Measurements from ENCODE around the gene RAMACL. TPM values are rescaled to one million over a fixed set of nuclear protein-coding genes. Genes with fewer than 3 reads are reported as not detected.

The RAMACL gene
- total RNA-seq, 1 donor from 2014 or later, result 1.7 TPM

DNA sequence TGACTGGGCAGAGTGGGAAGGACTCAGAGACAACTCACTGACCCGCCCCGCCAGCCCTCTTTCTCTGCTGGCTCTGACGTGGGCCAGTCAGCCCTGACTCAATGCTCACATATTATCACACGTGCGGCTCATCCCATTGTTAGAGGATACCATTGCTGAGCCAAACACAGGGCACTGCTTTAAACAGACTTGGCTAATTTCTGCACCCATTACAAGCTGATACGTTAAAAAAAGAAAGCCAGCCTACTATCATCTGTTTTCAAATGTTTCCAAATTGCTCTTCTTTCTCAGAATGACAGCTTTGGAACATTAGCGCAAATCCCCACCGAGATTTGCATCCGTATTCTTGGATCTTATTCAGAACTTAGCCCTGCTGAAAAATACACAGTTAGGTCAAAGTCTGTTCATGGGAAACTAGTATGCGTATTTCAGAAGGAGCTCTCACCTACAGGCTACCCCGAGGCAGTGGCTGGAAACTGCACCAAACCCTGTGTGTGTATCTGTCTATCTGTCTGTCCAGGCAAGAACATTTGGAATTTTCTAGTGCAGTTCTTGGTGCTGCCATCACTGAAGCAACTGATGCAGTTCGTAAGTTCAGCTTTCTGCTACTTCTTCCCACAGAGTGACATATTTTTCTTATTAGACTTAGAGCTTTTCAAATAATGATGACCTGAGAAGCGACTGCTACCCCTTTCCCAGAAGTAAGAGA, 32.8 kb downstream of the RAMACL start:
- no peak overlapping the region for H3K4me3 Mint-ChIP-seq (ENCODE audit: low read depth)
- no peak overlapping the region for H3K27ac Mint-ChIP-seq
- no peaks in the 10 kb centered on the region for H3K9me3 Mint-ChIP-seq (ENCODE audit: low read depth)
- TF ChIP-seq CTCF (IDR thresholded peaks at IDR 0.05; ENCODE audit: unreplicated experiment), result no peak
- H3K27me3 Mint-ChIP-seq, result no peaks in the 10 kb centered on the region
- no peak for DNase-seq (ENCODE audit: low spot score, unreplicated experiment)
- H3K4me1 Mint-ChIP-seq (ENCODE audit: low read depth), result peaks cover 8% of the 10 kb centered on the region
- peaks cover 10% of the 10 kb centered on the region for H3K36me3 Mint-ChIP-seq (ENCODE audit: insufficient read depth)

GRCh38 chr6:166552600-166552999, 33.9 kb downstream of the RAMACL start:
- H3K4me3 Mint-ChIP-seq (ENCODE audit: low read depth), result no peak overlapping the region
- no peaks in the 10 kb centered on the region for H3K27me3 Mint-ChIP-seq
- no peaks in the 10 kb centered on the region for H3K9me3 Mint-ChIP-seq (ENCODE audit: low read depth)
- H3K4me1 Mint-ChIP-seq (ENCODE audit: low read depth), result peaks cover 8% of the 10 kb centered on the region
- H3K36me3 Mint-ChIP-seq (ENCODE audit: insufficient read depth), result peaks cover 10% of the 10 kb centered on the region
- no peak for TF ChIP-seq CTCF (IDR thresholded peaks at IDR 0.05; ENCODE audit: unreplicated experiment)
- H3K27ac Mint-ChIP-seq, result no peak overlapping the region
- DNase-seq (ENCODE audit: low spot score, unreplicated experiment), result no peak

DNA sequence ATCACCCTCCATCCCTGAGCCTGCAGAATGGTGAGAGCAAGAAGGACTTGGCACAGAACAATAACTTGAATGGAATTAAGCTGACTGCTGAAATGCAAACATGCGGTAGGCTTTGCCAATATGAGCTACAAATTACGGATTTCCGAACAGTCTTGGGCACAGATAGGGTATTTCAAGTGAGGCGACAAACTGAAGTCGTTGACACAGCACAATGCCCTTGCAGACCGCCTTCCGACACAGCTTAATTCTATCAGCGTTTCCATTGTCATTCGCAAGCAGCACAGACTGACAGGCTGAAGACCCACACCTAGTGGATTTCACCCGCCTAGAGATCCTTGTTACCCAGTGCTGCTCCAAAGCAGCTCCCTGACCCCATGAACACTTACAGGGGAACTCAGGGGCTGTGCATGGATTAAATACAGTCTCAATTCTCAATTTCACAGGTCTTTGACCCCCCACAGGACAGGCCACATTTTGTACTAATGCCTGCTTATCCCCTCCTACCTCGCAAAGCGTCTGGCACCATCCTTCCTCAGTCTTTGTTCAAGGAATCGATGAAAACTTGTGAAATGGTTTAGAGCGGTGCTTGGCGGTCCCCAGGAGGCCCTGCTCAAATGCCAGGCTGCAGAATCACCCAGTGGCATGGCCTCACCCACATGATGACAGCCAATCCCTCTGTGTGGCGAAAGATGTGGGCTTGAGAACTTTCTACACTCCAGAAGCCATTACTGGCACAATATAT, 34.6 kb downstream of the RAMACL start:
- Mint-ChIP-seq H3K36me3 (ENCODE audit: insufficient read depth) (peaks cover 10% of the 10 kb centered on the region), H3K27me3 (no peaks in the 10 kb centered on the region), H3K4me1 (ENCODE audit: low read depth) (peaks cover 5% of the 10 kb centered on the region), H3K9me3 (ENCODE audit: low read depth) (no peaks in the 10 kb centered on the region), H3K27ac (peak overlapping the region; percentile 82), H3K4me3 (ENCODE audit: low read depth) (no peak overlapping the region)
- TF ChIP-seq CTCF (IDR thresholded peaks at IDR 0.05; ENCODE audit: unreplicated experiment), result no peak
- DNase-seq (ENCODE audit: low spot score, unreplicated experiment), result no peak

- Mint-ChIP-seq H3K9me3 (ENCODE audit: low read depth) (no peaks in the 10 kb centered on the region), H3K27me3 (no peaks in the 10 kb centered on the region), H3K27ac (no peak overlapping the region), H3K4me3 (ENCODE audit: low read depth) (no peak overlapping the region), H3K36me3 (ENCODE audit: insufficient read depth) (peaks cover 15% of the 10 kb centered on the region), H3K4me1 (ENCODE audit: low read depth) (peaks cover 1% of the 10 kb centered on the region)
- TF ChIP-seq CTCF (IDR thresholded peaks at IDR 0.05; ENCODE audit: unreplicated experiment), result no peak
- no peak for DNase-seq (ENCODE audit: low spot score, unreplicated experiment)
Measured at GRCh38 chr6:166546653-166547052, 39.8 kb downstream of the RAMACL start.

DNA sequence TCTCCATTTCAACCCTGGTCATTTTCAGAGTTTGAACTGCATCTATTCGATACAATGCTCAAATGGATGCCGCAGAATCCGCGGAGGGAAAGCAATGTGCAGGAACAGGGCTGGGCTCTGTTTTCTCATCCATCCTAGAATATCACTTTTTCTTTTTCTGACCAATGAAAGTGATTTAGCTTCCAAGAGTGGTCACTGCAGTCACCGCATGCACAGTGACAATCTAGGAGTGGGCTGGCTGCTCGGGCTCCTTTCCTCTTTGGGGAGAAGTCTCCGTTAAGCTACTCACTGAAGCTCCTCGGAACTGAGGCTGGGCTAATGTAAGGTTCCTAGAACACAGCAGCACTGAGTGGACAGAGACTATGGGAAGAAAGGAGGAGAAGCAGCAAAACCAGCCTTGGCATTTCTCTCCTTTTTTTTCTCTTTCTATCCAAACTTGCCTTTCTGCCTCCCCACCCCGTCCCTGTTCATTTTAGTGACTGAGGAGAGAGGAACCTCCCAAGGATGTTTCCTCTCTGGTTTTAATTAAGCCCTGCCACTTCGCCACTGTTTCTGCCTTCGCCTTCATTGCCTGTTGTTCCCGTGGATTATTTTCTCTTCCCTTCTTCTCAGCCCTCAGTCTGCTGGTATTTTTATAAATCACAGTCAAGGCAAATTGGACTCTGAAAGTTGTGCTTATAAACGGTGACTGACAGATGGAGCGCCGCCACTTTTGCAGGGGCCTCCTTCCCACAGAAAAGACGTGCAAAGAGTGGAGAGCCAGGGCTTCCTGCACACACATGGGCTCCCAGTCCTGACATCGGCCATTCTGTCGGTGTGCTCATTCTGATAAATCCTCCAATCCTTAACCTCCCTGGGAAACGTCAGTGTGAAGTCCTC, 41.1 kb downstream of the RAMACL start:
- H3K4me3 Mint-ChIP-seq (ENCODE audit: low read depth), result no peak overlapping the region
- no peak for DNase-seq (ENCODE audit: low spot score, unreplicated experiment)
- peaks cover 1% of the 10 kb centered on the region for H3K4me1 Mint-ChIP-seq (ENCODE audit: low read depth)
- no peak overlapping the region for H3K27ac Mint-ChIP-seq
- peaks cover 11% of the 10 kb centered on the region for H3K36me3 Mint-ChIP-seq (ENCODE audit: insufficient read depth)
- H3K9me3 Mint-ChIP-seq (ENCODE audit: low read depth), result no peaks in the 10 kb centered on the region
- TF ChIP-seq CTCF (IDR thresholded peaks at IDR 0.05; ENCODE audit: unreplicated experiment), result no peak
- no peaks in the 10 kb centered on the region for H3K27me3 Mint-ChIP-seq

Data from progenitor cell of endocrine pancreas (in vitro differentiated cells).